Left lobe of liver (tissue), 2 donors: ENCODE data around the gene HELZ. TPM values are rescaled to one million over a fixed set of nuclear protein-coding genes. Genes with fewer than 3 reads are reported as not detected.
"Not testable (repeated sequence)": the region's sequence is repeated elsewhere in the genome, so short reads cannot be mapped to it uniquely, and the experiment has no call there.

Experiments used
- ATAC-seq: fragments of 200-7000 bp; cut with Tn5 transposase; one replicate; pipeline ENCODE4 v1.9.1; 2020; ENCODE audit warnings: mild to moderate bottlenecking, moderate library complexity
- DNase-seq: peaks from one replicate; pipeline ENCODE4 v3.0.0-alpha.2; 2020; ENCODE audit warnings: low spot score
- total RNA-seq: library from RNA; stranded (reverse); gene quantifications from one replicate; pipeline ENCODE4 v1.2.1, GENCODE V29; 2021
- donor health status: DM: no; HTN: no; CAD: no; lungs with moderate emphysema.
- donor health status: DM: no; HTN: yes; CAD: no.

HELZ gene
- total RNA-seq, 1 donor from 2014 or later, result 31.7 TPM

- DNase-seq, result no peak
- ATAC-seq, result no peak
Measured at GRCh38 chr17:67148352-67148751, 96.6 kb downstream of the HELZ start.

GRCh38 chr17:67145183-67145805 lies 99.7 kb downstream of the HELZ start:
- ATAC-seq (no peak), DNase-seq (no peak)

- no peak for ATAC-seq
Measured at GRCh38 chr17:67143318-67143717, 101.7 kb downstream of the HELZ start.

GRCh38 chr17:67142030-67142429 lies 103.0 kb downstream of the HELZ start:
- not testable (repeated sequence) for DNase-seq, ATAC-seq

More at GRCh38 chr17:67143318-67143717, 101.7 kb downstream of the HELZ start:
- DNase-seq, result no peak

- ATAC-seq (peak; percentile 68), DNase-seq (no peak)
Measured at GRCh38 chr17:67139784-67140665, 105.0 kb downstream of the HELZ start.

- DNase-seq (no peak), ATAC-seq (no peak)
Measured at GRCh38 chr17:67139289-67139688, 105.7 kb downstream of the HELZ start.

GRCh38 chr17:67138392-67138791 lies 106.6 kb downstream of the HELZ start:
- ATAC-seq (no peak), DNase-seq (no peak)

- ATAC-seq (no peak), DNase-seq (no peak)
Measured at GRCh38 chr17:67137860-67138259, 107.1 kb downstream of the HELZ start.

GRCh38 chr17:67137026-67137370 lies 108.0 kb downstream of the HELZ start:
- ATAC-seq, result no peak

GRCh38 chr17:67136191-67137025 lies 108.6 kb downstream of the HELZ start:
- DNase-seq, result no peak
- no peak for ATAC-seq

More at GRCh38 chr17:67137026-67137370, 108.0 kb downstream of the HELZ start:
- DNase-seq, result no peak

- DNase-seq (no peak), ATAC-seq (no peak)
Measured at GRCh38 chr17:67133161-67133560, 111.8 kb downstream of the HELZ start.

- DNase-seq, result no peak
- ATAC-seq, result no peak
Measured at GRCh38 chr17:67132366-67132765, 112.6 kb downstream of the HELZ start.

GRCh38 chr17:67130768-67131167 lies 114.2 kb downstream of the HELZ start:
- ATAC-seq (peak; percentile 51), DNase-seq (no peak)

- DNase-seq, result no peak
- ATAC-seq, result no peak
Measured at GRCh38 chr17:67129283-67129682, 115.7 kb downstream of the HELZ start.

GRCh38 chr17:67128700-67129099 lies 116.3 kb downstream of the HELZ start:
- DNase-seq, result no peak
- ATAC-seq, result no peak

- ATAC-seq (no peak), DNase-seq (no peak)
Measured at GRCh38 chr17:67127925-67128324, 117.1 kb downstream of the HELZ start.

- no peak for ATAC-seq
- no peak for DNase-seq
Measured at GRCh38 chr17:67126983-67127382, 118.0 kb downstream of the HELZ start.

GRCh38 chr17:67126543-67126942 lies 118.5 kb downstream of the HELZ start:
- peak; percentile 61 for DNase-seq
- peak; percentile 61 for ATAC-seq

GRCh38 chr17:67125924-67126323 lies 119.1 kb downstream of the HELZ start:
- ATAC-seq (no peak), DNase-seq (no peak)

GRCh38 chr17:67125417-67125816 lies 119.6 kb downstream of the HELZ start:
- DNase-seq (no peak), ATAC-seq (peak; percentile 42)

GRCh38 chr17:67124450-67125148 lies 120.4 kb downstream of the HELZ start:
- ATAC-seq (no peak), DNase-seq (no peak)
